Vagina (tissue), 2 donors: Measurements from ENCODE around the gene PLA2G4A. TPM values are rescaled to one million over a fixed set of nuclear protein-coding genes. Genes with fewer than 3 reads are reported as not detected.

ENCODE experiments used
- DNase-seq, 2 donors: peaks; one replicate each; pipeline ENCODE4 v3.0.0-alpha.2; 2017; ENCODE audit errors: extremely low spot score in 2 of 2
- H3K27ac ChIP-seq: fragments of 200-600 bp; sonication (generic); one replicate; pipeline ENCODE4 v1.5.1; 2019
- H3K27me3 ChIP-seq: fragments of 200-600 bp; sonication (generic); one replicate; pipeline ENCODE4 v1.5.1; 2019
- H3K36me3 ChIP-seq, 2 donors: fragments of 200-600 bp; sonication (generic); one replicate each; pipeline ENCODE4 v1.5.1; 2017 to 2019
- H3K4me1 ChIP-seq: fragments of 200-600 bp; sonication (generic); one replicate; pipeline ENCODE4 v1.5.1; 2019
- H3K4me3 ChIP-seq, 2 donors: fragments of 200-600 bp; sonication (generic); 1 replicate in 1 of 2; 2 replicates in 1 of 2; pipeline ENCODE4 v1.5.1; 2016 to 2019
- H3K9me3 ChIP-seq: fragments of 200-600 bp; sonication (generic); one replicate; pipeline ENCODE4 v1.5.1; 2019
- CTCF ChIP-seq, 3 experiments: fragments of 450-650 bp in 2 of 3; fragments of 200-600 bp in 1 of 3; sonication (generic) in 1 of 3; IDR thresholded peaks; one replicate each; pipeline ENCODE4 v1.5.1; 2017 to 2019; ENCODE audit warnings: antibody characterized with exemption in 3 of 3, mild to moderate bottlenecking in 2 of 3, moderate library complexity in 2 of 3
- POLR2A ChIP-seq, 2 donors: fragments of 450-650 bp; IDR thresholded peaks; one replicate each; pipeline ENCODE4 v1.6.1; 2017; ENCODE audit warnings: antibody characterized with exemption in 2 of 2, mild to moderate bottlenecking in 2 of 2, moderate library complexity in 2 of 2
- POLR2AphosphoS5 ChIP-seq, 2 donors: sonication (generic); formaldehyde crosslinking; IDR thresholded peaks; one replicate each; pipeline ENCODE4 v1.9.0; 2017; ENCODE audit warnings: antibody characterized with exemption in 2 of 2, mild to moderate bottlenecking in 2 of 2, low read depth in 1 of 2; ENCODE audit not compliant: insufficient read depth in 1 of 2
- intact Hi-C: fragments of 100-400 bp; cut with DNase I; formaldehyde crosslinking; loops from one replicate; pipeline ENCODE4 v1.15.1; 2023
- total RNA-seq: library from RNA; depleted of rRNA; stranded (reverse); fragments of >200 nt; gene quantifications from one replicate; pipeline ENCODE4 v1.2.3, GENCODE V29; 2016

The PLA2G4A gene
- total RNA-seq, 1 donor from 2014 or later: 12.5 TPM

GRCh38 chr1:186983327-186983726 is 154.6 kb downstream of the PLA2G4A start:
- peak overlapping the region; percentile 15 for H3K27ac ChIP-seq
- TF ChIP-seq POLR2A (IDR thresholded peaks at IDR 0.05): no peak
- TF ChIP-seq POLR2AphosphoS5 (IDR thresholded peaks at IDR 0.05; ENCODE audit: insufficient read depth in 1 of 2, low read depth in 1 of 2): no peak
- no peak for TF ChIP-seq CTCF (IDR thresholded peaks at IDR 0.05)
- intact Hi-C loops: loop anchor here (10.0 kb wide), 1 partner anchor 369 kb away; no protein-coding TSS in a partner anchor

GRCh38 chr1:186984959-186985358 is 156.2 kb downstream of the PLA2G4A start:
- Histone ChIP-seq H3K36me3 (peaks cover 0 to 4% of the 10 kb centered on the region in 2 donors), H3K4me3 (no peak overlapping the region), H3K4me1 (no peaks in the 10 kb centered on the region), H3K27me3 (no peaks in the 10 kb centered on the region), H3K9me3 (no peaks in the 10 kb centered on the region), H3K27ac (no peak overlapping the region)
- no peak for TF ChIP-seq POLR2AphosphoS5 (IDR thresholded peaks at IDR 0.05; ENCODE audit: insufficient read depth in 1 of 2, low read depth in 1 of 2)
- no peak for TF ChIP-seq POLR2A (IDR thresholded peaks at IDR 0.05)
- no peak for TF ChIP-seq CTCF (IDR thresholded peaks at IDR 0.05)
- DNase-seq: no peak
- intact Hi-C loops: loop anchor here (10.0 kb wide), 1 partner anchor 370 kb away; no protein-coding TSS in a partner anchor

More at GRCh38 chr1:186983327-186983726, 154.6 kb downstream of the PLA2G4A start:
- Histone ChIP-seq H3K4me1 (no peaks in the 10 kb centered on the region), H3K4me3 (no peak overlapping the region), H3K27me3 (no peaks in the 10 kb centered on the region), H3K36me3 (peaks cover 0 to 7% of the 10 kb centered on the region in 2 donors), H3K9me3 (no peaks in the 10 kb centered on the region)
- DNase-seq: no peak

GRCh38 chr1:186985889-186986491 is 157.2 kb downstream of the PLA2G4A start:
- TF ChIP-seq POLR2AphosphoS5 (IDR thresholded peaks at IDR 0.05; ENCODE audit: insufficient read depth in 1 of 2, low read depth in 1 of 2) (no peak), CTCF (IDR thresholded peaks at IDR 0.05) (peak; percentile 30 to 86 (median 74)), POLR2A (IDR thresholded peaks at IDR 0.05) (no peak)
- no peaks in the 10 kb centered on the region for H3K27me3 ChIP-seq
- H3K27ac ChIP-seq: no peak overlapping the region

GRCh38 chr1:186987065-186987464 is 158.3 kb downstream of the PLA2G4A start:
- intact Hi-C loops: loop anchor here (10.0 kb wide), 1 partner anchor 372 kb away; no protein-coding TSS in a partner anchor
- Histone ChIP-seq H3K4me3 (no peak overlapping the region), H3K27ac (no peak overlapping the region), H3K4me1 (no peaks in the 10 kb centered on the region), H3K27me3 (no peaks in the 10 kb centered on the region), H3K9me3 (no peaks in the 10 kb centered on the region), H3K36me3 (peaks cover 0 to 4% of the 10 kb centered on the region in 2 donors)
- no peak for DNase-seq
- TF ChIP-seq CTCF (IDR thresholded peaks at IDR 0.05) (no peak), POLR2AphosphoS5 (IDR thresholded peaks at IDR 0.05; ENCODE audit: insufficient read depth in 1 of 2, low read depth in 1 of 2) (no peak), POLR2A (IDR thresholded peaks at IDR 0.05) (no peak)

More at GRCh38 chr1:186985889-186986491, 157.2 kb downstream of the PLA2G4A start:
- Histone ChIP-seq H3K4me3 (no peak overlapping the region), H3K4me1 (no peaks in the 10 kb centered on the region), H3K9me3 (no peaks in the 10 kb centered on the region), H3K36me3 (peaks cover 0 to 4% of the 10 kb centered on the region in 2 donors)
- DNase-seq: no peak
- intact Hi-C loops: loop anchor here (10.0 kb wide), 1 partner anchor 371 kb away; no protein-coding TSS in a partner anchor

GRCh38 chr1:186987769-186988168 is 159.0 kb downstream of the PLA2G4A start:
- Histone ChIP-seq H3K4me1 (no peaks in the 10 kb centered on the region), H3K27ac (no peak overlapping the region), H3K9me3 (no peaks in the 10 kb centered on the region), H3K4me3 (no peak overlapping the region), H3K36me3 (peaks cover 0 to 4% of the 10 kb centered on the region in 2 donors), H3K27me3 (no peaks in the 10 kb centered on the region)
- no peak for DNase-seq
- no peak for TF ChIP-seq POLR2A (IDR thresholded peaks at IDR 0.05)
- no peak for TF ChIP-seq POLR2AphosphoS5 (IDR thresholded peaks at IDR 0.05; ENCODE audit: insufficient read depth in 1 of 2, low read depth in 1 of 2)
- TF ChIP-seq CTCF (IDR thresholded peaks at IDR 0.05): no peak
- intact Hi-C loops: loop anchor here (10.0 kb wide), 1 partner anchor 373 kb away; no protein-coding TSS in a partner anchor
